Effector memory CD8-positive, alpha-beta T cell (primary cell): ENCODE measurements around the gene ITM2A.

Experiments used
- ATAC-seq: fragments of 150-1000 bp; cut with Tn5 transposase; replicated peaks from 2 replicates; pipeline ENCODE4 v1.10.0; 2021; ENCODE audit warnings: mild to moderate bottlenecking, moderate library complexity
- DNase-seq, 3 experiments: peaks; one replicate each; pipeline ENCODE4 v3.0.0; 2021
- H3K27ac Mint-ChIP-seq, 2 donors: one replicate each; pipeline ENCODE4 v1.8.0; 2022; ENCODE audit warnings: mild to moderate bottlenecking in 2 of 2, mixed read lengths in 2 of 2, moderate library complexity in 2 of 2
- H3K27me3 Mint-ChIP-seq, 2 donors: one replicate each; pipeline ENCODE4 v1.8.0; 2022; ENCODE audit warnings: mixed read lengths in 2 of 2
- H3K36me3 Mint-ChIP-seq: one replicate; pipeline ENCODE4 v1.8.0; 2022; ENCODE audit warnings: mild to moderate bottlenecking, moderate library complexity, mixed read lengths; ENCODE audit not compliant: insufficient read depth
- H3K4me1 Mint-ChIP-seq, 2 donors: one replicate each; pipeline ENCODE4 v1.8.0; 2022; ENCODE audit warnings: low read depth in 2 of 2, mixed read lengths in 2 of 2
- H3K4me3 Mint-ChIP-seq, 2 donors: one replicate each; pipeline ENCODE4 v1.8.0; 2022; ENCODE audit warnings: mild to moderate bottlenecking in 2 of 2, mixed read lengths in 2 of 2, moderate library complexity in 2 of 2
- H3K9me3 Mint-ChIP-seq, 2 donors: one replicate each; pipeline ENCODE4 v1.8.0; 2022; ENCODE audit warnings: mixed read lengths in 2 of 2
- total RNA-seq, 9 experiments: gene quantifications; one replicate each; lab custom pipeline; 2026; lab: John Stamatoyannopoulos, UW

Gene ITM2A
- 23.0 to 172 (median 82.2) reads per million in 9 experiments for total RNA-seq

DNA sequence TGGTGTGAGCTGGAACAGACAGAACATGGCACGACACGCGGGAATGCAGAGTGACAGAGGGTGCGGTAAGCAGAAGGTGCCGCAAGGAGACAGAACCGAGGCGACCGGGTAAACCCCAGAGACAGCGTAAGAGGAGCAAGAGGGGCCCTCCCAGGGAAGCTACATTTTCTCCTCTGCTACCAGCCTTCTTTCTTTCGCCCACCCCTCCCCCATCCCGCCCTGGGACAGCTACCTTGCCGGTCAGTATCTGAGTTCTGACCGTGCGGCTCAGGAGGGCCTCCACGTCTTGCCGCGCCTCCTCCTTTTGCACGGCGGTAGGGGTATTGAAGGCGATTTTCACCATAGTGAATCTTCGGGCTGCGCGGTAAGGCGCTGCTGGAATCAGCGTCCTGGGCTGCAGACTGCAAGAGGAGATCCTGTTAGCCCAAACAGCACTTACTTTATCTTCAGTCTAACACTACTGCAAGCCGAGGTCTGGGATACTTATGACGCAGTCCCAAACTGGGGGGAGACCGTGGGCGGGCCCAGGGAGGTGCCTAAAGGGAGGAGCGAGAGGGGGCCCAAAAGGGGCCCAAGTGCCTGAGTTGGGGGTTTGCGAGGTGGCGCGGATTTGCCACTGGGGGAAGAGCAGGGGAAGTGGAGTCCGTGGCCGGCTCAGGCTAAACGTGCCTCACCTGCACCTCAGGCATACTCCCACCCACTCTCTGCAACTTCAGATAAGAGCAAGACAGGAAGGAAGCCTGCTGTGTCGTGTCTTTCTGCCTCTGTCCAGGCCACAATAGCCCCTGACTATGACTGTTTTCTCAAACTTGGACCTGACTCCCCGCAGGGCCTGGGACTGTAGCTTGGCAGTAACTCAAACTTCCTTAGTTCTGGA lies at the start of gene ITM2A:
TSS of gene ITM2A (minus strand) at position 462 of the 877 bp plus-strand sequence. CDS start at position 343, 119 bp downstream.
- peak within 1 kb of the TSS; percentile 97 to 98 for H3K27ac Mint-ChIP-seq
- peaks cover 12% of the 10 kb centered on the region for H3K36me3 Mint-ChIP-seq
- H3K4me1 Mint-ChIP-seq: peaks cover 14 to 19% of the 10 kb centered on the region in 2 donors
- DNase-seq (peak; percentile 36 to 57 (median 38)), ATAC-seq (peak; percentile 83)
- no peaks in the 10 kb centered on the region for H3K27me3 Mint-ChIP-seq
- H3K4me3 Mint-ChIP-seq: peak within 1 kb of the TSS; percentile 94 to 99
- no peaks in the 10 kb centered on the region for H3K9me3 Mint-ChIP-seq

GRCh38 chrX:79415056-79415455 lies 47.9 kb upstream of the ITM2A start:
- peaks cover 0 to 12% of the 10 kb centered on the region in 2 donors for H3K4me1 Mint-ChIP-seq
- no peak for ATAC-seq
- no peaks in the 10 kb centered on the region for H3K27me3 Mint-ChIP-seq
- no peak for DNase-seq
- no peaks in the 10 kb centered on the region for H3K36me3 Mint-ChIP-seq
- no peak overlapping the region for H3K4me3 Mint-ChIP-seq
- no peak overlapping the region for H3K27ac Mint-ChIP-seq
- no peaks in the 10 kb centered on the region for H3K9me3 Mint-ChIP-seq

GRCh38 chrX:79413963-79414362 lies 46.8 kb upstream of the ITM2A start:
- Mint-ChIP-seq H3K4me1 (peaks cover 2 to 22% of the 10 kb centered on the region in 2 donors), H3K27me3 (no peaks in the 10 kb centered on the region), H3K36me3 (no peaks in the 10 kb centered on the region), H3K9me3 (no peaks in the 10 kb centered on the region), H3K4me3 (no peak overlapping the region), H3K27ac (no peak overlapping the region)
- no peak for ATAC-seq
- no peak for DNase-seq

DNA sequence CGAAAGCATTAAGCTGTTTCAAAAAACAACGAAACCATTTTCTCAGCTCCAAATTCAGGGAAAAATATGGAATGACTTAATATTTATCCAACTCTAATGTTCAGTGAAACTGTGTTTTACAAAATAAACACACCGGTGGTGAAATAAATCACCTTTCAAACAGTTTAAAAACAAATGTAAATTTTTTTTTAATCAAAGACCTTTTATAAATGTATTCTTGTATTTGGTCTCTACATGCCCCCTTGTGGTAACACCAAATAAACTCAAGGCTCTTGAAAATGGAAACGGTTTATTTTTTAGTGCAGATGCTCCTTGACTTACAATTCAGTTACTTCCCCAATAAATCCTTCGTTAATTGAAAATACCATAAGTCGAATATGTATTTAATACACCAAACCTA lies 45.8 kb upstream of the ITM2A start:
- H3K9me3 Mint-ChIP-seq: no peaks in the 10 kb centered on the region
- H3K27me3 Mint-ChIP-seq: no peaks in the 10 kb centered on the region
- peaks cover 7 to 27% of the 10 kb centered on the region in 2 donors for H3K4me1 Mint-ChIP-seq
- DNase-seq (no peak), ATAC-seq (no peak)
- peak overlapping the region in 1 of 2 donors; percentile 64 for H3K27ac Mint-ChIP-seq
- H3K4me3 Mint-ChIP-seq: peak overlapping the region; percentile 38 to 75
- H3K36me3 Mint-ChIP-seq: no peaks in the 10 kb centered on the region

GRCh38 chrX:79412166-79412565 lies 45.0 kb upstream of the ITM2A start:
- peak overlapping the region; percentile 38 to 75 for H3K4me3 Mint-ChIP-seq
- no peak for DNase-seq
- H3K36me3 Mint-ChIP-seq: no peaks in the 10 kb centered on the region
- no peak for ATAC-seq
- no peaks in the 10 kb centered on the region for H3K9me3 Mint-ChIP-seq
- no peak overlapping the region for H3K27ac Mint-ChIP-seq
- peaks cover 11 to 32% of the 10 kb centered on the region in 2 donors for H3K4me1 Mint-ChIP-seq
- no peaks in the 10 kb centered on the region for H3K27me3 Mint-ChIP-seq

DNA sequence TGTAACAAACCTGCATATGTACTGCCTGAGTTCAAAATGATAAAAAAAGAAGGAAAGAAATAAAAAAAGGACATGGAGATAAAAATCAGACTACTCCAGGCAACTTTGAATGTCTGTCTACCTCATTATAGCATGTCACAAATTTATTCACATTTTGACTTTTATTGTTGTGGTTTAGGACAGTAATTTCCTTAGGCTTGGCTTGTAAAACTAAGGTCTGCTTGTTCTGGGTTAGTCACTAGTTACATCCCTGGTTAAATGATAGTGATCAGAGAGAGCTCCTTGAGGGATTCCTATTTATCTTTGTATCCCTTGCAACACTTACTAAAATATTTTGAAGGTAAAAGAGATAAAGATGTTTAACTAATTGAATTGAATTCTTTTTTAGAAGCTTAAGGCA lies 42.5 kb upstream of the ITM2A start:
- Mint-ChIP-seq H3K4me3 (no peak overlapping the region), H3K27me3 (no peaks in the 10 kb centered on the region), H3K4me1 (peaks cover 11 to 32% of the 10 kb centered on the region in 2 donors), H3K27ac (peak overlapping the region in 1 of 2 donors; percentile 35), H3K9me3 (peaks cover 0 to 3% of the 10 kb centered on the region in 2 donors), H3K36me3 (no peaks in the 10 kb centered on the region)
- DNase-seq (no peak), ATAC-seq (no peak)

DNA sequence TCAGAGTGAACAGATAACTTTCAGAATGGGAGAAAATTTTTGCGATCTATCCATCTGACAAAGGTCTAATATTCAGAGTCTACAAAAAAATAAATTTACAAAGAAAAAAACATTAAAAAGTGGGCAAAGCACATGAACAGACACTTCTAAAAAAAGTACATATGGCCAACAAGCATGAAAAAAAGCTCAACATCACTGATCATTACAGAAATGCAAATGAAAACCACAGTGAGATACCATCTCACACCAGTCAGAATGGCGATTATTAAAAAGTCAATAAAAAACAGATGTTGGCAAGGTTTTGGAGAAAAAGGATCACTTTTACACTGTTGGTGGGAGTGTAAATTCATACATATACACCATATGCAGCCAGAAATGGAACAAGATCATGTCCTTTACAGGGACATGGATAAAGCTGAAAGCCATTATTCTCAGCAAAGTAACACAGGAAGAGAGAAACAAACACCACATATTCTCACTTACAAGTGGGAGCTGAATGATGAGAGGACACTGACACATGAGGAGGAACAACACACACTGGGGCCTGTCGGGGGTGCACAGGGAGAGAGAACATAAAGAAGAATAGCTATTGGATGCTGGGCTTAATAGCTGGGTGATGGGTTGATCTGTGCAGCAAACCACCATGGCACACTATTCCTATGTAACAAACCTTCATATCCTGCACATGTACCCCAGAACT lies 41.6 kb upstream of the ITM2A start:
- H3K27me3 Mint-ChIP-seq: no peaks in the 10 kb centered on the region
- peaks cover 0 to 3% of the 10 kb centered on the region in 2 donors for H3K9me3 Mint-ChIP-seq
- DNase-seq: peak in 1 of 3 experiments; percentile 1
- no peaks in the 10 kb centered on the region for H3K36me3 Mint-ChIP-seq
- ATAC-seq: peak; percentile 66
- H3K4me1 Mint-ChIP-seq: peaks cover 11 to 32% of the 10 kb centered on the region in 2 donors
- H3K27ac Mint-ChIP-seq: peak overlapping the region; percentile 35 to 80
- peak overlapping the region; percentile 7 to 37 for H3K4me3 Mint-ChIP-seq

DNA sequence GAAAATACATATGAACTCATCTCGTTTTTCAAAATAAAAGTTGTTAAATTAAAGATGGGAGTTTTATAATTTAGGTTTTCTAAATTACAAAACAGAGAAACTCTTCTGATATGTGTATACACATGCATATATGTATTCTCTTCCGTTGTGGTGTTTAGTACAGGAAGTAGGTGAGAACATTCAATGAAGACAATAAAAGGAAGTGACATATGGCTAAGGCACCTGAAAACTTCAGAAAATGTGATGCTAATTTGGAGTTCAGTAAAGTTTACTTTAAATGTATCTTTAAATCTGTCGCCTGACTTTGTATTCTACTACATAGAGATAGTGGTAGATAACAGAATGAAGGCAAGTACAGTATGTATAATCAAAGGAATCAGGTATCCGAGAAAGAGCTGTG lies 33.5 kb upstream of the ITM2A start:
- Mint-ChIP-seq H3K4me1 (peaks cover 0 to 10% of the 10 kb centered on the region in 2 donors), H3K27ac (peak overlapping the region; percentile 46 to 96), H3K9me3 (peaks cover 0 to 3% of the 10 kb centered on the region in 2 donors), H3K4me3 (peak overlapping the region in 1 of 2 donors; percentile 62), H3K36me3 (no peaks in the 10 kb centered on the region), H3K27me3 (no peaks in the 10 kb centered on the region)
- ATAC-seq (peak; percentile 54), DNase-seq (no peak)

DNA sequence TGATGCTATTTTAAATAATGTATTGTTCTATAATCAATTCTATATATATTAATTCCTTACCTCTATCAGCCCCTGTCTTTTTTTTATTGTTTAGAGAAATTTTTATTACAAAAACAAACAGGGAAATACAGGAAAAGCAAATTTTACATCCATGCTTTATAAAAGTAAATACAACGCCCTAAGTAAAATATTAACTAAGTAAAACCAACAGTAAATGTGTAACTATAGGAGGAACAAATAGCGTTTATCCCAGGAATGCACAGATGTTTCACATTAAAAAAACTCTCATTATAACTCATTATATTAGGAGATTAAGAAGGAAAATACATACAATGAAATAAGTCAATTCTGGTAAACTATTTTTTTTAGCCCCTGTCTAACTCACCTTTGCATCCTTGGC lies 8.2 kb upstream of the ITM2A start:
- peaks cover 0 to 19% of the 10 kb centered on the region in 2 donors for H3K4me1 Mint-ChIP-seq
- no peak overlapping the region for H3K4me3 Mint-ChIP-seq
- H3K36me3 Mint-ChIP-seq: no peaks in the 10 kb centered on the region
- ATAC-seq (no peak), DNase-seq (no peak)
- no peak overlapping the region for H3K27ac Mint-ChIP-seq
- H3K27me3 Mint-ChIP-seq: no peaks in the 10 kb centered on the region
- no peaks in the 10 kb centered on the region for H3K9me3 Mint-ChIP-seq

DNA sequence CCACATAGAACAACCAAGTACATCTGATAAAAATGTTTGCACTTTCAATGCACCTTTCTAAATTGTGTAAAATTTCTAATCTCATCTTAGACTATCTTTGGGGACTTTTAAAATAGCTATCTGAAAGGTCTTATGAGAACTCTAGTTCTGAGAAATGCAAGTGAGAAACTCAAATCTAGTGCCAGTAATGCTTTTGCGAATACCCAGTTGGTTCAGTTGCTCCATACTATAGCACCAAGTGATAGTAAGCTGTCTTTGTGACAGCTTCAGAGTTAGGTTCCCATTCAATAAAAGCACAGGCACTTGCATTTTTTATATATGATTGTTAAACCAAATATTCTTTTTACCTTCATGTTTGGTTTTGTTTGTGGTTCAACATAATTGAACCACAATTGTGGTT lies 4.5 kb upstream of the ITM2A start:
- Mint-ChIP-seq H3K4me1 (peaks cover 8 to 27% of the 10 kb centered on the region in 2 donors), H3K27ac (no peak overlapping the region)

DNA sequence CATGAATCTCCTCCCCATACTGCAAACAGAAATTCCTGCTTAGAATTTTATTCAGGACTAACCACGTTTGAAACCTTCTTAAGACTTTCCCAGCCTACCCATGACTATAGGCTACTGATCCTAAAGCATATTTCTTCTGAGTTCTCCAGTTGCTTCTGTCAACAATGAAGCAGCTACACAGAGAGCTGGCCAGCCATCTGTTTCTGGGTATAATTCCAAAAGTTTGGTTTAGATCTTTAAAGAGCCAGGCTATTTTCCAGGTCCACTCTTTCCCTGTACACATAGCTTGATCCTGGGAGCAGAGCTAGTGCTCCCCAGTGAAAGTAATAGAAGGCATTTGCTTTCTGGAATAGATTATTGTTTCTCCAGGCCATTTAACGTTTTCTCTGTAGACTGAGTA lies 4.0 kb upstream of the ITM2A start:
- H3K9me3 Mint-ChIP-seq: no peaks in the 10 kb centered on the region
- no peak overlapping the region for H3K4me3 Mint-ChIP-seq
- peaks cover 11 to 27% of the 10 kb centered on the region in 2 donors for H3K4me1 Mint-ChIP-seq
- DNase-seq: no peak
- H3K27ac Mint-ChIP-seq: no peak overlapping the region
- peaks cover 5% of the 10 kb centered on the region for H3K36me3 Mint-ChIP-seq
- no peak for ATAC-seq
- H3K27me3 Mint-ChIP-seq: no peaks in the 10 kb centered on the region

More for the DNA sequence above, 4.5 kb upstream of the ITM2A start:
- ATAC-seq (no peak), DNase-seq (no peak)
- H3K9me3 Mint-ChIP-seq: no peaks in the 10 kb centered on the region
- peaks cover 5% of the 10 kb centered on the region for H3K36me3 Mint-ChIP-seq
- no peak overlapping the region for H3K4me3 Mint-ChIP-seq
- H3K27me3 Mint-ChIP-seq: no peaks in the 10 kb centered on the region

- Mint-ChIP-seq H3K36me3 (peaks cover 5% of the 10 kb centered on the region), H3K9me3 (no peaks in the 10 kb centered on the region), H3K4me1 (peaks cover 14 to 30% of the 10 kb centered on the region in 2 donors), H3K4me3 (no peak overlapping the region), H3K27me3 (no peaks in the 10 kb centered on the region), H3K27ac (no peak overlapping the region)
- ATAC-seq: no peak
- no peak for DNase-seq
Observed at GRCh38 chrX:79369871-79370270, 2.7 kb upstream of the ITM2A start.

GRCh38 chrX:79368441-79368840 lies 1.3 kb upstream of the ITM2A start:
- H3K4me3 Mint-ChIP-seq: peak overlapping the region in 1 of 2 donors; percentile 99
- H3K9me3 Mint-ChIP-seq: no peaks in the 10 kb centered on the region
- peaks cover 14 to 25% of the 10 kb centered on the region in 2 donors for H3K4me1 Mint-ChIP-seq
- peak overlapping the region in 1 of 2 donors; percentile 98 for H3K27ac Mint-ChIP-seq
- peaks cover 5% of the 10 kb centered on the region for H3K36me3 Mint-ChIP-seq
- ATAC-seq: no peak
- no peak for DNase-seq
- H3K27me3 Mint-ChIP-seq: no peaks in the 10 kb centered on the region
